NOMO-1 treated with dmso at 0.1 percent for 144 hours (cell line): Measurements from ENCODE around the gene OGFR.
A peak's percentile ranks its signal among the peaks of the same experiment; 100 is the strongest.

ENCODE experiments used
- DNase-seq: peaks from one replicate; lab custom pipeline; 2025; ENCODE audit not compliant: unreplicated experiment; lab: John Stamatoyannopoulos, UW

OGFR gene

DNA sequence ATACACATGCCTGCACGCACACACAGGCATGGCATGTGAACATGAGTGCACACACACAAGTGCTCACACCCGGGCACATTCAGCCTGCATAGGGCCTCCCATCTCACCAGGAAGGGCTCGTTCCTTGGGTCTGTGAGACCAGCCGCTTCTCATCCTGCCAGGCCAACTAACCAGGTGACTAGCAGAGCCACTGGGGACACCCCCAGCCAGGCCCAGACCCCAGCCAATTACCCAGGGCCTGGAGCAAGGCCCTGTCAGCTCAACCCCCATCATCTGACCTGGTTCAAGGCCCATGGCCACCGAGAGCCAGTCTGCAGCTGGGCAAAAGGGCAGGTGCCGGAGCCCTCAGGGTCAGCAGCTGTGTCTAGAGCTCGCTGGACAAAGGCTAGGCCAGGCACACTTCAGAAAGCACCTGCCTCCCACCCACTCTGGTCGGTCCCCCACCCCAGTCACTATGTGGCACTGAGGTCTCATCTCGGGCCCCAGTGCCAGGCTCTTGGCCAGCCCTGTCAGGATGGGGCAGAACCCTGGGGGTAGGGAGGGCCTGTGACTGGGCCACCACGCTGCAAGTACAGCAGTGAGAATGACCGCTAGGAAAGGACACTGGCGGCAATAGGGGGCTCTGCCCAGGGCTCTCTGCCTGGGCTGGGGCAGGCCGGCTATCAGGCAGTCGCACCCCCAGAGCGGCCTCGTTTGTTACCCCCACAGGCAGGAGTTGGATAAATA lies 35.1 kb upstream of the OGFR start:
- no peak for DNase-seq

DNA sequence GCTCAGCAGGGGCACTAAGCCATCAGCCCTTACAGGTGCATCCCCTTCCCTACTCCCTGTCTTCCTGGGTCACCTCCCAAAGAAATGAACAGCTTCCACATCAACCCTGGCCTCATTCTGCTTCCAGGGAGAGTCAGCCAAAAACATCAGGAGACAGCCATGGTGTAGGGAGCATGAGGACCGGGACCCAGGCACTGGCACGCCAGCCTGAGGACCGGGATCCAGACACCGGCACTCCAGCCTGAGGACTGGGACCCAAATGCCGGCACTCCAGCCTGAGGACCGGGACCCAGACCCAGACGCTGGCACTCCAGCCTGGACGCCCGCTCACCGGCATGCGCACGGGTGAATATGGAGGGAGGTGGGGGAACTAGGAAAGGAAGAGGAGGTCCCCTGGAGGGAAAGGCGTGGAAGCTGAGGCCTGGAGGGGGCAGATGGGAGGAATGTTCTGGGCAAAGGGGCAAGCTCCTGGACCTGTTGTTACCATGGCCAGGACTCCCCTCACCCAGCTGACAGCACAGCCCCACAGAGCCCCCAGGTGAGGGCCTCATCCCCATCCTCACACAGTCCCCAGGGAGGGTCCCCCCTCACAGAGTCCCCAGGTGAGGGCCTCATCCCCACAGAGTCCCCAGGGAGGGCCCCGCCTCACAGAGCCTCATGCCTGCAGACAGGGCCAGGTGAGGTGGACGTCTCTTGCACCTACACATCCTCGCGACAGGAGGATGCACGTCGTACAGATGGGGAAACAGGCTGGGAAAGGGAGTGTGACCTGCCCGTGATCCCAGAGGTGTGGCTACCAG lies 34.3 kb upstream of the OGFR start:
- DNase-seq: no peak

DNA sequence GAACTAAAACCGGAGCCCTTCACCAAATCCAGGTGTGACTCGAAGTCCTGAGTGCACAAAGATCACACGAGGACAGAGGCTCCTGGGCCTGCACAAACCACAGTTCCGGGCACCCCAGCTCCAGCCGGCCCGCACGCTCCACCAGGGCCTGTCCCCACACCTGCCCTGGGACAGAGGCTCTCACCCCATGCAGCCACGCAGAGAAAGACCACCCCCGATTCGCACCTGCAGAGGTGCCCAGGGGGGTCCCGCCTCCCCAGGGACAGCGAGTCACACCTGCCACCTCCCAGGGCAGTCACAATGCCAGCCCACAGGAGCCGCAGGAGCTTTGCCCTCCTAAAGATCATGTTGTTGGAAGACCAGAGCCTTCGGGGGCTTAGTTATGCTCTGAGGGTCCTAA lies 33.7 kb upstream of the OGFR start:
- DNase-seq: no peak

DNA sequence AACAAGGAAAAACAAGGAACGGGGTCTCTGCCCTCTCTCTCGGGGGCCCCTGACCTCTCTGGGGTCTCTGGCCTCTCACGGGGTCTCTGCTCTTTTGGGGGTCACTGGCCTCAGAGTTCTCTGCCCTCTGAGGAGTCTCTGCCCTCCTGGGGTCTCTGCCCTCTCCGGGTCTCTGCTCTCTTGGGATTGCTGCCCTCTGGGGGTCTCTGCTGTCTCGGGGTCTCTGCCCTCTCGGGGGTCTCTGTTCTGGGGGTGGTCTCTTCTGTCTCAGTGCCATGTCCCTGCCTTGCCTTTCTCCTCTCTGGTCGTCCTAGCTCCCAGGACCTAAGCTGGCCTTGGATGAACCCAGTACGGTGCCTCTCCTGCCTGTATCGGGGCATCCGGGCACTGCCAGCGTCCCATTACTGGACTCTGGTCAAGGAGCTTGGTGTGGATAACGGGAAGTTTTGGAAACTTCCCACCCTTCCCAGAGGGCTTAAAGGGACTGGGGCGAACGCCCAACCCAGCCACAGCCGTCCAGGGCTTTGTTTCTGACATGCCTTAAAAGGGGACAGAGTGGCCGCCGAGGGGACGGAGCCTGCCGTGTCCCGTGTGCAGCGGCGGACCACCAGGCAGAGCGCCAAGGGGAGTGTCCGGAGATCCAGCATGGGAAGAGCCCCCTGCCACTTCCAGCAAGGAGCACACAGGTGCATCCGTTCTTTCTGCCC lies 33.1 kb upstream of the OGFR start:
- DNase-seq: no peak

DNA sequence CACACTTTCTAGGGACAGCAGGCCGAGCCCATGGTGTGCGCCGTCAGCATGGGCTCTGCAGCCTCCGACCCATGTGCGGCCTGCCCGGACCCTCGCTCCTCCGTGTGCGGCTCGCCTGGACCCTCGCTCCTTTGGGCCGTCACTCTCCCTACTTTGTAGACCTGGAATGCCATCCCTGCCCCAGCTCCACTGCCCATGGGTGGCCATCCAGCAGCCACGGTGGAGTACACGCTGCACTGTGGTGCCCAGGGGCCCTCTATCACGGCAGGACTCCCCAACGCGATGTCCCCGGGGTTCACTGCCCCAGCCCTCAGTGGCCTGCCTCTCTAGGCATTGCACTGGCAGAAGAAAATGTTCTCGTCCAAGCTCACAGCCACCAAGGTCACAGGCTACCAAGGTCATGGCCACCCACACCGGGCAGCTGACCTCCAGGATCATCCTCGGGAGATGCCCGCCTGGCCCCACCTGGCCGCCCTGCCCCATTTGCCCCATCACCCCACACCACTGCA lies 32.5 kb upstream of the OGFR start:
- DNase-seq: no peak

DNA sequence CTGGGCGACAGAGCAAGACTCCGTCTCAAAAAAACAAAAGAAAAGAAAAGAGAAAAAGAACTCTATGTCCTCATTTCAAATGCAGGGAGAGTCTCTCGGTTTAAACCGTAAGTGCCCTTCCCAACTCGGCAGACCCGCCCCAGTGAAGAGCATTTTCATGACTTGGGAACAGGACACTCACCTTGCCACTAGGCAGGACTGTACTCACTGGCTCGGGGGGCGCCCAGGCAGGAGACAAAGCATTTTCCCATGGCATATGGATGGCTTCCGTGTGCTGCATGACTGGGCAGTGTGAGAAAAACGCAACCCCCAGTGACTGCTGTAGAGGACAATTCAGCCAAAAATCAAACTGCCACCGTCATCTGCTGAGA lies 32.0 kb upstream of the OGFR start:
- no peak for DNase-seq

DNA sequence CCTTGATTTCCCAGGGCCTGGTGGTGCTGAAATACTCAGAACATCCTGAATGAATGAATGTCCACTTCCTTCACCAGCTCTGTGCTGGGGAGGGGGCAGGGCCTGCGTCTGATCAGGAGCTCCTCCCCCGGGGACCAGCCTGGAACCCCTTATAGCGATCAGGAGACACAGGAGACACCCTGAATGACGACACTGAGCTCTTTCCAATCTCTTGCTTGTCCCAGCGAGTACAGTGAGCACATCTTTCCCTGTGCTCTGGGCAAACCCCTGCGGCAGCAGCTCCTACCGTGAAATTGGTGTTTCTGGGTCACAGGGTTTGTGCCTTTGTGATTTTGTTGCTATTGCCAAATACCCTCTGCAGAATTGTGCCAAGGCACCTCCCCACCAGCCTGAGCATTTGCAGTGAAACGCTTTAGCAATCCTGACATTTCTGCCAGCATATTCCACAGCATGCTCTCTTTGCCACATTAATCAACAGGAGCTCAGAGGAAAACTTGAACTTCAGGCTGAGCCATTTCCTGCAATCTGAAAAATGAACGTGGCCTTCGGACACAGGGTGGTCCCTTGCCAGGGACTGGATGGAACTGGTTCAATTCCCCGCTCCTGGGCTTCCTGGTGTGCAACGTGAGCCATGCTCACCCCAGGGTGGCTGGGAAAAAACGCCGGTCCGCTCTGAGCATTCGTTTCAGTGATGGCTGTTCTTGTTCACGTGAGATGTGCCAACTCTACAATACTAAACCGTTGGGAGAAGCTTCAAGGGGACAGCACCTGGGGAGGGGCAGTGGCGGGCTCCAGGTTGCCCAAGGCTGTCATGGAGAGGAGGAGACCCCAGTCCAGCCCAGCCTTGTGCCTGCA lies 31.4 kb upstream of the OGFR start:
- DNase-seq: no peak

DNA sequence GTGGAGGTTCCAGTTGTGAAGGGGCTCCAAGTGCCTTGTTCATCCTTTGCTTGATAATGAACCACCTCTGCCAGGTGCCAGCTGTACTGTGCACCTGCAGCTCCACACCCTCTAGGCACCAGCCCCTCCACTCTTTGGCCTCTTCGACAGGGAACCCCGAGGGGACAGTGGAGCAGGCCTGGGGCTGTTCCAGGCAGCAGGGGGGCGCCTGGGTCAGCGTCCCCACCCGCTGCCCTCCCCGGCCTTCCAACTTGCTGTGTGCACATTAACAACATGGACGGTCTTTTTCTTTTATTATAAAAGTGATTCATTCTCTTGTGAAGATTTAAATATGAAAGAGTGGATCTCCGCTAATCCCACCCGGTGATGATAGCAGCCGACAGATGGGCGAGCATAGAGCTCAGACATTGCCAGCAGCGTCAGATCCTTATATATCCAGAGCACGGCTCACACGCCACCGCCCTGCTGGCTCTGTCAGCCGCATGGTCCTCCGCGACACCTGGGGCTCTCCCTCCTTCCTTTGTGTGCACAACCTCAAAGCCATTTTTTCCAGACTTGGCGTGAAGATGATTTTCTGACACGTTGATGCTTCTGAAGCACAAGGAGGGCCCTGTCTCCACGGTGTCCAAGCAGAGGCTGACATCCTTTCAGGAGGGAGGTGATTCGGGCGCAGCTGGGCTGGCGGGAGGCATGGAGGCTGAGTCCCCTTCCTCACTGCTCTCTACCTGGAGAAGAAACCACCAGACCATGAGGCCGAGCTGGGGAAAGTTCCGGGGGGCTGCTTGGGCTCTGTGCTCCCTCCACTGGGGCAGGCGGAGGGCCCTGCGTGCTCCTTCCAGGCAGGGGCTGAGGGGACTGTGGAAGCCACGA lies 30.6 kb upstream of the OGFR start:
- DNase-seq: no peak

DNA sequence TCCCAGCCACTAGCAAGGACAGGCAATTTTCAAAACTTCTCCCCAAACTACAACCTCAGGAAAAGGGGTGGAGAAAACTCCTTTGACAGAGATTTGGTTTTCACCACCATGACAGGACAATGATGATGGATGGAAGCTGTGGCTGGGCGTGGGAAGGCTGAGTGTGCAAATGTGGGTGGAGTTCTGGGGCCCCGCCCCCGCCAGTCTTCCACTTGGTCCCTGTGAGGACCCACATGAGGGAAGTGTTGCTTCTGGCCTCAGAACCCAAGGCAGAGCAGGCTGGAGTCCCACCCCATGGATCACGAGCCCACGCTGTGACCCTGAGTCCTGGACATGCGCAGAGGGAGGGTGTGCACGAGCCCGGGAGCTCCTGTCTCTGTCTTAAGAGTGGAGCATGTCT lies 29.9 kb upstream of the OGFR start:
- peak; percentile 61 for DNase-seq

DNA sequence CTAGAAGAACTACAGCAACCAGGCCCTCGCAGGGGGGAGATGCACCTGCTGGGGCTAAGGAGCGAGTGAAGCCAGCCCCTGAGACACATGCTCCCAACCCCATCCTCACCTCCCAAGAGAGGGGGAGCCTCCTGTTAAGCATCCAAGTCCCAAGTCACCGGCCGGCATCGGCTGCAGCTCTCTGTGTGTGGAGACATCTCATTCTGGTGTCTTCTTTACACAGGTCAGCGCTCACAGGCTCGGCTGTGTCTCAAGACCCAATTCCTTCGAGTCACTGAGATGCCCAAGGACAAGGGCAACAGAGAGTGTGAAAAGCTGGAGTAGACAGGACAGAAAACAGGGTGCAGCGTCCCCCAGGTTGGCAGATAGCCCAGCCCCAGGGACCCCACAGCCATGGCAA lies 29.4 kb upstream of the OGFR start:
- no peak for DNase-seq

DNA sequence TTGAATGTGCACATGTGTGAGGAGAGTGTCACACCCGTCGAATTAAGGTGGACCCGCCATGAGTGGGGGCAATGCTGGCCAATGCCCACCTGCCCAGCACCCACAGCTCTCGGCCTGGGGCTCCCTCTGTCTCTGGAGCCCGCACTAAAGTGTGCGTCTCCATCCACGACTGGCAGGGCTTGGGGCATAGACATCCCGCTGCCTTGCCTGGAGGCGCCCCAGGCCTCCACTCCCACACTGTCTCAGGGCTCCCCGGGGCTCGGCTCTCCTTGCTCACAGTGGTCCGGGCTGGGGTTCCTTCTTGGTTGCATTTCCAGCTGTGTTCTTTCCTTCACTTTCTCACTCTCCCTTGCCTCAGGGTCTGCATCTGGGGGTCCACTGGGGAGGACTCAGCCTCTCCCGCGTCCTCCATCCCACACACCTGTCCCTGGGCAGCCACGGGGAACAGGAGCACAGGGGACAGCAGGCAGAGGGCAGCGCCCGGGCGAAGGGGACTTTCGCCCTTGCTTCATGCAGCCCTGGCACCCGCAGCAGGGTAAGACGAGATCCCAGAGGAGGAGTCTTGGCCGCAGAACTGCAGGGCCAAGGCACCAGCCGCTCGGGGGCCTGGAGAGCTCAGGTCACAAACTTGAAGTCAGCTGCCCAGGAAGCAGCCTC lies 28.5 kb upstream of the OGFR start:
- DNase-seq: no peak

DNA sequence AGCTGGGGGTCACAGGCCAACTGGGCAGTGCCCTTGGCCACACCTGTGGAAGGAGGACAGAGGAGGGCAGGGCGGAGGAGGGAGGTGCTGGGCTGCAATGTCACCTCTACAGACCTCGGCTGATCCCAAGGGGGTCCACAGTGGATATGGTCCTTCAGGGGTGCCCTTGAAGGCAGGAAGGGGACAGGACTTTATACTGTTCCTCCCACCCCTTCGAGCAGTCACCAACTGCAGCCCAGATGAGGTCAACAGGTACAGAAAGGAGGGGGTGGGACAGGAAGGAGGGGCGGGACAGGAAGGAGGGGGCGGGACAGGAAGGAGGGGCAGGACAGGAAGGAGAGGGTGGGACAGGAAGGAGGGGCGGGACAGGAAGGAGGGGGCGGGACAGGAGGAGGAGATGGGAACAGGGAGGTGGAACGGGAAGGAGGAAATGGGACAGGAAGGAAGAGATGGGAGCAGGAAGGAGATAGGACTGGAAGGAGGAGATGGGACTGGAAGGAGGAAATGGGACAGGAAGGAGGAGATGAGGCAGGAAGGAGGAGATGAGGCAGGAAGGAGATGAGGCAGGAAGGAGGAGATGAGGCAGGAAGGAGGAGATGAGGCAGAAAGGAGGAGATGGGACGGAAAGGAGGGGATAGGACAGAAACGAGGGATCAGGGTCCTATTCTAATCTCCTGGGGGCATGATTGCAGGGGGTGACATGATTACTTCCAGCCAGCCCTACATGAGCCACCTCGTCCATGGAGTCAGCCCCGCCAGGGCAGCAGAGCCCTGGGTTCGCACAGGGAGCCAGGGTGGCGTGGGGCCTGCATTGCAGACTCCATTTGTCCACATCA lies 27.7 kb upstream of the OGFR start:
- no peak for DNase-seq

DNA sequence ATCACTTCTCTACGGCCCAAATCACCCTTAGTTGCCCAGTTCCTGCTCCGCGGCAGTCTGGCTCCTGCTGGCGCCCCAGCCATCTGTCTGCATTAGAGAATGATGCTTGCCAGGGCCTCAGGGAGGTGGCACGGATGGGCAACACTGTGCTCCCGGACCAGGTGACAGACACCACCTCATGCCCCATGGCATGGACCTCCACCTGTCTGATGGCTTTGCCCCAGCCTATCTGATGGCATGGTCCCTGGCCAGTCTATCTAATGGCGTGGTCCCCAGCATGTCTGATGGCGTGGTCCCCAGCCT lies 27.2 kb upstream of the OGFR start:
- no peak for DNase-seq

DNA sequence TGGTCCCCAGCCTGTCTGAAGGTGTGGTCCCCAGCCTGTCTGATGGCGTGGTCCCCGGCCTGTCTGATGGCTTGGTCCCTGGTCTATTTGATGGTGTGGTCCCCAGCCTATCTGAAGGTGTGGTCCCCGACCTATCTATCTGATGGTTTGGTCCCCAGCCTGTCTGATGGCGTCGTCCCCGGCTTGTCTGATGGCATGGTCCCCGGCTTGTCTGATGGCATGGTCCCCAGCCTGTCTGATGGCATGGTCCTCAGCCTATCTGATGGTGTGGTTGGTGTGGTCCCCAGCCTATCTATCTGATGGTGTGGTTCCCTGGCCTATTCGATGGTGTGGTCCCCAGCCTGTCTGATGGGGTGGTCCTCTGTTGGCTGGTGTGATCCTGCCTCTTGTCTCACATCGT lies 26.6 kb upstream of the OGFR start:
- no peak for DNase-seq

DNA sequence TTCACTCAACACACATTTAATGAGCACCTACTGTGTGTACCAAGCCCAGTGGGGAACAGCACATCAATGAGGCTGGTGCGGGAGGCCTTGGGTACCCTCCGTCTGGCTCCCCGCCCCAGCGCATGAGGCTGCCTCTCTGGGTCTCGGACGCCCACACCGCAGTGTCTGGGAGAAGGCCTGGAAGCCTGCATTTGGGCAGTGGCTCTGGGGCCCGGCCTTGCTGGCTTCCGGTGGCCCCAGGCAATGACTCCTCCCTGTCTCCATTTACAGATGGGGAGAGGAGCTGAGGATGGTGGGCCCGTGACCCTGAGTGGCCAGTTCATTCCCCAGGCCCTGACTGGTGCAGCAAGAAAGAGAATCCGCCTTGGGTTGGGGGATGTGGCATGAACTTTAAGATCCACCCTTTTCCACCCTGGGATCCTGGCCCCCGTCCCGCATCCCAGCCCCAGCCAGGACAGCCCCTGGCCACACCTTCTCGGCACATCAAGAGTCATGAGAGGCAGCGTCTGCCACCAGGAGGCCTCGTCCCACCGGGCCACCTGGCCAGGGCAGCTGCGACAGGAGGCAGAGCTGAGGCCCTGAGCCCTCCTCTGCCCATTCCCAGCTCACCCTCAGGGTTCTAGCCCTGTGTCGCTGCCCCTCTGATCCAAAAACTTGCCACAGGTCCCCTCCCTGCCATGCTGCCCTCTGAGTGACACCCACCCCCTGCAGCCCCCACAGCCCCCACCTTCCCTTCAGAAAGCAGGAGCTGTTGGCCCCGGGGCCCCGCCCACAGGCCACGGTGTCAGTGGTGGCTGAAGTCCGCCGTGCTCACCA lies 25.8 kb upstream of the OGFR start:
- no peak for DNase-seq

DNA sequence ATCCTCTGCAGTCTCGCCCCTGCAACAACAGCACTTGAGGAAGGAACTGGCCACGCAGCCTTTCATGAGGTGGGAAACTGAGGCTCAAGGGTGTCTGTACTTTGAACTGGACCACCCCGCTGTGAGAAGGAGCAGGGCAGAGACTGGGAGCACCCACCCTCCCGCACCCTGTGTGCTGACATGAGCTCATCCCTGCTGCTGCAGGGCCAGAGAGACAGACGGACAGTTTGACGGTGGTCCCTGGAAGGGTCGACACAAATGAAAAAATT lies 25.3 kb upstream of the OGFR start:
- no peak for DNase-seq

DNA sequence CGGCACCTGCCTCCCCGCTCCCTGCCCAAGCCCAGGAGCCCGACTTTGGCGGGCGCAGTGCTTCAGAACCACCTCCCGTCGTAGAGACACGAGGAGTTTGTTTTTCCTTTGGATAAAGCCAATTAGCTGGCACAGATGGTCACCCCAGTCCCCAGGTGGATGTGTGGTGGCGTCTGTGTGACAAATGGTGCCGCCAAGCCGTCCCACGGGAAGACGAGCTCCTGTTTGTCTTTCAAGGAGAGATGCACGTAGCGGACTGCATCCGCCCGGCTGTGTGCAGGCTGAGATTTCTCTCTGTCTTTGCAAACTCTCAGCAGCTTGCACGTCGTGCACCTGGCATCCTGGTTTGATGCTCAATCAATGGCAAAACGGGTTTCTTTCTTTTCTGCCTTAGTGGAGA lies 24.4 kb upstream of the OGFR start:
- no peak for DNase-seq

DNA sequence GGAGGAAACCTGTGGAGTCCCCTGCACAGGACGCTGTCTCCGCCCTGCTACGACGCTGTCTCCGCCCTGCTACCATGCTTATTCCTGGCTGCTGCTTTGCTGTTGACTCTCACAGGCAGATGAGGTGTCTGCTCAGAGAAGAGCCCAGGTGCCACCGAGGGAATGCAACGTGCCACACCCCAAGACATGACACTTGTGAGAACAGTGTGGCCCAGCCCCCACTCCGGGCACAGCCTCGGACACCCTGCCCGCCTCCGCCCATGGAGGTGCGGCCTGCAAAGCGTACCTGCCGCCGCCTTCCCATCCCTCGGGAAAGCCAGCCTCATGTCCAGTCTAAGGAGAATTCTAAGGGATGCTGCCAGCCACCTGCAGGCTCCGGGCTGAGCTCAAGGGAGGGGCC lies 23.9 kb upstream of the OGFR start:
- no peak for DNase-seq
